ENCODE results near the gene CCN5.
"Not testable (repeated sequence)": the region's sequence is repeated elsewhere in the genome, so short reads cannot be mapped to it uniquely, and the experiment has no call there.

Gene CCN5

DNA sequence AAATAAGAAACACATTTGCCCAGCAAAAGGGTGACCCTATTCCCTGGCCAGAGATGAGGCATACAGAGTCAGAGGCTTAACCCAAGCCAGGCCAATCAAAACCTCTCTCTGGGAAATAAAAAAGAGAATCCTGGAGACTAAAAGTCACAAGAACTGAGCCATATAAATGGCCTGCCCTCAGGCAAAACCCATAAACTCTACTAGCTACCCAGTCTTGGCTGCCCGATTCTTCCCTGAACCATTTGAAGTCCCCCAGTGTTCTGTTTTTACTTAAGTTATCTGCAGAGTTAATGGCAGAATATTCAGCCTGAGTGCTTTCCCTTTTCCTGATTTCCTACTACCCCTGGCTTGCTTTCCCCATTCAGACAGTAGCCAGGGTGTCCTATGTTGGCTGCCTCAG lies 44.4 kb downstream of the CCN5 start:
- Histone ChIP-seq H3K27me3 (ENCODE audit: insufficient read depth, poor library complexity, severe bottlenecking) (peaks cover 3% of the 10 kb centered on the region), H3K27ac (replicated peaks) (no peak overlapping the region), H3K4me3 (replicated peaks; ENCODE audit: insufficient read depth, low read length) (no peak overlapping the region)
- DNase-seq (ENCODE audit: low read depth in 1 of 2, low spot score in 1 of 2): no peak
- TF ChIP-seq GABPA (IDR thresholded peaks at IDR 0.05; ENCODE audit: low read depth) (no peak), SPI1 (IDR thresholded peaks at IDR 0.05; ENCODE audit: borderline replicate concordance, low read depth) (no peak), POLR2AphosphoS5 (IDR thresholded peaks at IDR 0.05; ENCODE audit: low read depth) (no peak)
- TF ChIP-seq, protein P1, sequence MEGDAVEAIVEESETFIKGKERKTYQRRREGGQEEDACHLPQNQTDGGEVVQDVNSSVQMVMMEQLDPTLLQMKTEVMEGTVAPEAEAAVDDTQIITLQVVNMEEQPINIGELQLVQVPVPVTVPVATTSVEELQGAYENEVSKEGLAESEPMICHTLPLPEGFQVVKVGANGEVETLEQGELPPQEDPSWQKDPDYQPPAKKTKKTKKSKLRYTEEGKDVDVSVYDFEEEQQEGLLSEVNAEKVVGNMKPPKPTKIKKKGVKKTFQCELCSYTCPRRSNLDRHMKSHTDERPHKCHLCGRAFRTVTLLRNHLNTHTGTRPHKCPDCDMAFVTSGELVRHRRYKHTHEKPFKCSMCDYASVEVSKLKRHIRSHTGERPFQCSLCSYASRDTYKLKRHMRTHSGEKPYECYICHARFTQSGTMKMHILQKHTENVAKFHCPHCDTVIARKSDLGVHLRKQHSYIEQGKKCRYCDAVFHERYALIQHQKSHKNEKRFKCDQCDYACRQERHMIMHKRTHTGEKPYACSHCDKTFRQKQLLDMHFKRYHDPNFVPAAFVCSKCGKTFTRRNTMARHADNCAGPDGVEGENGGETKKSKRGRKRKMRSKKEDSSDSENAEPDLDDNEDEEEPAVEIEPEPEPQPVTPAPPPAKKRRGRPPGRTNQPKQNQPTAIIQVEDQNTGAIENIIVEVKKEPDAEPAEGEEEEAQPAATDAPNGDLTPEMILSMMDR (IDR thresholded peaks at IDR 0.05; ENCODE audit: insufficient read depth, low read length): no peak
- TF ChIP-seq, protein P2, sequence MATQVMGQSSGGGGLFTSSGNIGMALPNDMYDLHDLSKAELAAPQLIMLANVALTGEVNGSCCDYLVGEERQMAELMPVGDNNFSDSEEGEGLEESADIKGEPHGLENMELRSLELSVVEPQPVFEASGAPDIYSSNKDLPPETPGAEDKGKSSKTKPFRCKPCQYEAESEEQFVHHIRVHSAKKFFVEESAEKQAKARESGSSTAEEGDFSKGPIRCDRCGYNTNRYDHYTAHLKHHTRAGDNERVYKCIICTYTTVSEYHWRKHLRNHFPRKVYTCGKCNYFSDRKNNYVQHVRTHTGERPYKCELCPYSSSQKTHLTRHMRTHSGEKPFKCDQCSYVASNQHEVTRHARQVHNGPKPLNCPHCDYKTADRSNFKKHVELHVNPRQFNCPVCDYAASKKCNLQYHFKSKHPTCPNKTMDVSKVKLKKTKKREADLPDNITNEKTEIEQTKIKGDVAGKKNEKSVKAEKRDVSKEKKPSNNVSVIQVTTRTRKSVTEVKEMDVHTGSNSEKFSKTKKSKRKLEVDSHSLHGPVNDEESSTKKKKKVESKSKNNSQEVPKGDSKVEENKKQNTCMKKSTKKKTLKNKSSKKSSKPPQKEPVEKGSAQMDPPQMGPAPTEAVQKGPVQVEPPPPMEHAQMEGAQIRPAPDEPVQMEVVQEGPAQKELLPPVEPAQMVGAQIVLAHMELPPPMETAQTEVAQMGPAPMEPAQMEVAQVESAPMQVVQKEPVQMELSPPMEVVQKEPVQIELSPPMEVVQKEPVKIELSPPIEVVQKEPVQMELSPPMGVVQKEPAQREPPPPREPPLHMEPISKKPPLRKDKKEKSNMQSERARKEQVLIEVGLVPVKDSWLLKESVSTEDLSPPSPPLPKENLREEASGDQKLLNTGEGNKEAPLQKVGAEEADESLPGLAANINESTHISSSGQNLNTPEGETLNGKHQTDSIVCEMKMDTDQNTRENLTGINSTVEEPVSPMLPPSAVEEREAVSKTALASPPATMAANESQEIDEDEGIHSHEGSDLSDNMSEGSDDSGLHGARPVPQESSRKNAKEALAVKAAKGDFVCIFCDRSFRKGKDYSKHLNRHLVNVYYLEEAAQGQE (IDR thresholded peaks at IDR 0.05; ENCODE audit: insufficient replicate concordance, low read depth): no peak

DNA sequence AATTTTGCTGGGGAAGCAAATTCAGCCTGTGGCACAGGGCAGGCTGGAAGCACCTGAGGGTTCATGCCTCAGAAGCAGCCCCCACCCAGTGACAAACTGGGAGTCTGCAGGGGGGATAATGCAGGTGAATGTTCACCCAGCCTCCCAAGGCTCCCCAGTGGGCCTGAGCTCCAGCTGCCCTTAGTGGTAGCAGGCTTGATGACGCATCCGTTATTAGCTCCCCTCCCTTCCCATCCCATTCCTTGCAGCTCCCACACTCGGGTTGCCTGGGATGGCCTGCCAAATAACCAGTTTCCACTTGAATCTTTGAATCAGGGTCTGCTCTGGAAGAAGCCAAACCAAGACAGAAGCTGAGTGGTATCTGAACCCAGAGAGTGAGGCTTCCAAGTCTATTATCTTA lies 46.3 kb downstream of the CCN5 start:
- Histone ChIP-seq H3K27me3 (ENCODE audit: insufficient read depth, poor library complexity, severe bottlenecking) (peaks cover 3% of the 10 kb centered on the region), H3K27ac (replicated peaks) (no peak overlapping the region), H3K4me3 (replicated peaks; ENCODE audit: insufficient read depth, low read length) (no peak overlapping the region)
- TF ChIP-seq, protein P1 (IDR thresholded peaks at IDR 0.05; ENCODE audit: insufficient read depth, low read length): no peak
- TF ChIP-seq, protein P2 (IDR thresholded peaks at IDR 0.05; ENCODE audit: insufficient replicate concordance, low read depth): no peak
- TF ChIP-seq POLR2AphosphoS5 (IDR thresholded peaks at IDR 0.05; ENCODE audit: low read depth): no peak
- no peak for TF ChIP-seq SPI1 (IDR thresholded peaks at IDR 0.05; ENCODE audit: borderline replicate concordance, low read depth)
- no peak for DNase-seq (ENCODE audit: low read depth in 1 of 2, low spot score in 1 of 2)

DNA sequence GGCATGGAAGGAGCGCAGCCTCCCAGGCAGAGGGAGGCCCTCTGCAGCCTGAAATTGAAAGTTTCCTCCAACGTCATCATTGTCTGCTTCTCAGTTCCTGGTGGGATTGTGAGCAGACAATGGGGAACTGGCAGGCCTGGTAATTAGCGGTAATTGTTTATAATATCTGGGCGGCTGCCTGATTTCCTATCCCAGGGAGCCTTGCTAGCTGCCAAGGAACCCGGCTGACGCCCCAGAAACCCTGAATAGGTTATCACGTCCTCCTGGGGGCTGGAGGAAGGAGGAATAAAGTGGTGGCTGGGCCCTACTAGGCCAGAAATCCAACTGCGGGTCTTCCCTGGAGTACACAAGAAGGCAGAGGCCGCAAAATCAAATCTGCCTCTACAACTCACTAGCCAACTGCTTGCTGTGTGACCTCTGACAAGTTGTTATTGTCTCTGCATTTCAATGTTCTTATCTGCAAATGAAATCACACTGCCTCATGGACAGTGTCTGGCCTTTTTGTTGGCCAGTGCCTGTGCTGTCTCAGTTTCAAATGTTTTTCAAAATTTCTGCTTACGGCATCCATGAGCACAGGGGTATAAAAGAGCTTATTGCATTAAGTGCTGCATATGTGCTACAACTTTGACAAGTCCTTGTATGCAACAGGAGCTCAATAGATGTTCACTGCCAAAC lies 47.4 kb downstream of the CCN5 start:
- Histone ChIP-seq H3K27ac (replicated peaks) (no peak overlapping the region), H3K27me3 (ENCODE audit: insufficient read depth, poor library complexity, severe bottlenecking) (peaks cover 3% of the 10 kb centered on the region), H3K4me3 (replicated peaks; ENCODE audit: insufficient read depth, low read length) (no peak overlapping the region)
- no peak for TF ChIP-seq GABPA (IDR thresholded peaks at IDR 0.05; ENCODE audit: low read depth)
- TF ChIP-seq SPI1 (IDR thresholded peaks at IDR 0.05; ENCODE audit: borderline replicate concordance, low read depth): no peak
- TF ChIP-seq POLR2AphosphoS5 (IDR thresholded peaks at IDR 0.05; ENCODE audit: low read depth): no peak
- DNase-seq (ENCODE audit: low read depth in 1 of 2, low spot score in 1 of 2): no peak

DNA sequence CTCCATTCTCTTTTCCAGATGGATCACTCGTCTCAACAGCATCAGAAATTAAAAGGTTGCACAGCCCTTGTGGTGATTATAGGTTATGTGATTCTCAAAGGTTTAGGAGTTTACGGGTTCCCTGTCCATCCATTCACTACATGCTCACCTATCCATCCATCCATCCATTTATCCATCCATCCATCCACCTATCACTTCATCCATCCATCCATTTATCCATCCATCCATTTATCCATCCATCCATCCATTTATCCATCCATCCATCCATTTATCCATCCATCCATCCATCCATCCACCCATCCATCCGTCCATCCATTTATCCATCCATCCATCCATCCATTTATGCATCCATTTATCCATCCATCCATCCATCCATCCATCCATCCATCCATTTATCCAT lies 48.6 kb downstream of the CCN5 start:
- not testable (repeated sequence) for H3K4me3 ChIP-seq (replicated peaks; ENCODE audit: insufficient read depth, low read length); DNase-seq (ENCODE audit: low read depth in 1 of 2, low spot score in 1 of 2); H3K27ac ChIP-seq (replicated peaks); H3K27me3 ChIP-seq (ENCODE audit: insufficient read depth, poor library complexity, severe bottlenecking)

DNA sequence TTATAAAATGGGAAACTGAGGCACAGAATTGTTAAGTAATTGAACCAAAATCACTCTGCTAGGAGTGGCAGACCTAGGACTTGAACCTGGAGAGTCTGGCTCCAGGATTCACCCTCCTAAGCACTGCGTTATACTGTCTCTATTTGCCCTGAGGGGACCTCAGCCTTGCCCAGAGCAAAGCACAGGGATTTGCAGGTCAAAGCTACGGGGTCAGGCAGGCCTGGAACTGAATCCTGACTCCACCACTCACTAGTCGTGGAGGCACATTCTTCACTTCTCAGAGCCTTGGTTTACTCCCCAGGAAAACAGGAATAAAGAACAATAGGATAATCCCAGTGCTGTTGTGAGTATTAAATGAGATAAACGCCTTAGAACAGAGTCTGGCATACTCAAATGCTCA lies 49.9 kb downstream of the CCN5 start:
- TF ChIP-seq, protein P2 (IDR thresholded peaks at IDR 0.05; ENCODE audit: insufficient replicate concordance, low read depth): no peak
- no peak for TF ChIP-seq POLR2AphosphoS5 (IDR thresholded peaks at IDR 0.05; ENCODE audit: low read depth)
- no peak for TF ChIP-seq GABPA (IDR thresholded peaks at IDR 0.05; ENCODE audit: low read depth)
- TF ChIP-seq, protein P1 (IDR thresholded peaks at IDR 0.05; ENCODE audit: insufficient read depth, low read length): no peak
- no peak for TF ChIP-seq SPI1 (IDR thresholded peaks at IDR 0.05; ENCODE audit: borderline replicate concordance, low read depth)
- H3K27me3 ChIP-seq (ENCODE audit: insufficient read depth, poor library complexity, severe bottlenecking): peaks cover 4% of the 10 kb centered on the region
- no peak overlapping the region for H3K27ac ChIP-seq (replicated peaks)
- H3K4me3 ChIP-seq (replicated peaks; ENCODE audit: insufficient read depth, low read length): no peak overlapping the region
- no peak for DNase-seq (ENCODE audit: low read depth in 1 of 2, low spot score in 1 of 2)

Measured in HL-60 (cell line).